CD4-positive, alpha-beta T cell treated with Interleukin-10 for 1 hour (primary cell): ENCODE data around the gene PPIL6.

Experiments
- DNase-seq: peaks from one replicate; pipeline ENCODE4 v3.0.0-alpha.2; 2020

Gene PPIL6

GRCh38 chr6:109449064-109449794 lies 8.8 kb upstream of the PPIL6 start:
- DNase-seq = no peak

GRCh38 chr6:109448615-109449014 lies 8.2 kb upstream of the PPIL6 start:
- DNase-seq = no peak

GRCh38 chr6:109447878-109448555 lies 7.6 kb upstream of the PPIL6 start:
- DNase-seq = no peak

- no peak for DNase-seq
Observed at GRCh38 chr6:109447087-109447486, 6.7 kb upstream of the PPIL6 start.

GRCh38 chr6:109446541-109446940 lies 6.1 kb upstream of the PPIL6 start:
- no peak for DNase-seq

GRCh38 chr6:109446072-109446471 lies 5.6 kb upstream of the PPIL6 start:
- DNase-seq = no peak

GRCh38 chr6:109445382-109445781 lies 5.0 kb upstream of the PPIL6 start:
- DNase-seq = no peak

- no peak for DNase-seq
Observed at GRCh38 chr6:109443425-109443950, 3.1 kb upstream of the PPIL6 start.

GRCh38 chr6:109442393-109442924 lies 2.0 kb upstream of the PPIL6 start:
- DNase-seq = no peak

GRCh38 chr6:109441069-109441816 lies 815 bp upstream of the PPIL6 start:
- DNase-seq = peak; percentile 55

- no peak for DNase-seq
Observed at GRCh38 chr6:109436041-109436440, 4.4 kb downstream of the PPIL6 start.

GRCh38 chr6:109434456-109434855 lies 6.0 kb downstream of the PPIL6 start:
- no peak for DNase-seq

GRCh38 chr6:109429496-109429895 lies 10.9 kb downstream of the PPIL6 start:
- no peak for DNase-seq

GRCh38 chr6:109428889-109429477 lies 11.4 kb downstream of the PPIL6 start:
- no peak for DNase-seq

- no peak for DNase-seq
Observed at GRCh38 chr6:109424946-109425345, 15.5 kb downstream of the PPIL6 start.

GRCh38 chr6:109421184-109421583 lies 19.2 kb downstream of the PPIL6 start:
- no peak for DNase-seq

GRCh38 chr6:109420751-109421150 lies 19.7 kb downstream of the PPIL6 start:
- no peak for DNase-seq

- no peak for DNase-seq
Observed at GRCh38 chr6:109417646-109418045, 22.8 kb downstream of the PPIL6 start.

GRCh38 chr6:109411034-109411433 lies 29.4 kb downstream of the PPIL6 start:
- no peak for DNase-seq

- DNase-seq = no peak
Observed at GRCh38 chr6:109406196-109406595, 34.2 kb downstream of the PPIL6 start.

- no peak for DNase-seq
Observed at GRCh38 chr6:109397020-109397419, 43.4 kb downstream of the PPIL6 start.

GRCh38 chr6:109396046-109396718 lies 44.2 kb downstream of the PPIL6 start:
- DNase-seq = no peak
